NCI-H1436 (cell line): Measurements from ENCODE around the gene PRKCA.

Experiments
- DNase-seq: peaks from one replicate; lab custom pipeline; 2025; lab: John Stamatoyannopoulos, UW

The PRKCA gene

DNA sequence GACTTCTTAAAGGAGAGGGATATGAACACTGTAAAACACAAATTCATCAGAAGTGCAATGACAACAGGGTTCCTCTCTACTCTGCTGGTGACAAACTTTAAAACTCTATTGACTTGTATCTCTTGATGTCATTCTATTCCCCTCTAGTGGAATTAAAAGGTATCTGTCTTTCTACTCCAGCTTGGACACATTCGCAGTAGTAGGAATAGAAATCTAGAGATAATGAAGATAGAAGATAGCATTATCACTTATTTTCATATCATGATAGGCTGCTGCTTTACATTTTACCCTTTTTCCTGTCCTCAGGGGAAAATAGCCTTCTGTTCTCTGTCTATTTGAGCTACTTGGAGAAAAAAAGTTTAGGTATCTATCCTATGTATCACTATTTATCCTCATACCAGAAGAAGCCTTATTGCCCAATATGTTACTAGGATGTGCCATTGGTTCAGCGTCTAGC, 322.9 kb downstream of the PRKCA start:
- DNase-seq: peak; percentile 34

DNA sequence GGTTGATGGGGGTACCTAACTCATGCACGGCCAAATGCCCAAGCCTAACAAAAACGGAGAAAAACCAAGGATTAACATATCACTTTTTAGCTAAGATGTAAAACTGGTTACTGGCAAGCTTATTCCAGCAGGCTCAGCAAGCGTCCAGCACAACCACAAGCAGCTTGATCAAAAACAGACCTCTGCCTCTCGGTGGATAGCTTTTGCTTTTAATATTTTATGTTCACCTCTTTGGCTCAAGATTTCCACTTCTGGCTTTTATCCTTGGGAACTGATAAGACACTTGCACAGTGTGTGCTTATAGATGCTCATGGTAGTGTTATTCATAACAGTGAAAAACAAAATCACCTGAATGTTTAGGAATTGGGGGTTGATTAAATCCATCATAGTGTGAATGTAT, 325.6 kb downstream of the PRKCA start:
- DNase-seq: no peak

DNA sequence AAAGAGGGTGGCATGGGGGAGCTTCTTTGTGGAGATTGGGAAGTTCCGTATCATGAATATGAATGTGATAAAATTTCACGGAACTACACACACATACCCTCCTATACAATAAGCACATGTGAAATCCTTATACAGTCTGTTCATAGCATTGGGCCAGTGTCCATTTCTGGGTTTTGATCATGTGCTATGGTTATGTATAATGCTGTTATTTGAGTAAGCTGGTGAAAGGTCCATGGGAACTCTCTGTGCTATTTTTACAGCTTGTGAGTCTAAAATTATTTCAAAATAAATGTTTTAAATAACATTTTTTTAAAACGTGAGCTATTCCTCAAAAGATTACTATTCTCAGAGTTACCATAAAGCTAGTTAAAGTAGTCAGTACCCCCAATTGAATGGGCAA, 327.3 kb downstream of the PRKCA start:
- DNase-seq: no peak

DNA sequence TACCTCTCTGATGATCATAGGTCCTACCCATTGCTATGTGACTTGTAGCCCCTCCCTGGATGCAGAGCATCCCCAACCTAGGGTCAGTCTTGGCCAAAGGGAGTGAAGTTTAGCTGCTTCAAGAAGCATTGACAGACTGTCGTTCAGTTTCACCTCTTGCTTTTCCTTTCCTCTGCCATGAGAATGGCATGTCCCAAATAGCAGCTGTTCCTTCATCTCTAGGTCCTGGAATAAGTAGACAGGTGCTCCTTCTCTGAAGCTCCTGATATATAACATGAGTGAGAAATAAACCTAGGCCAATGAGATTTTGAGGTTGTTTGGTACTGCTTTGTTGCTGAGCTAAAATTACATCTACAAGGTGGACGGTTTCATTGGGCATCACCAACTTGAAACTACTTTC, 328.0 kb downstream of the PRKCA start:
- no peak for DNase-seq

DNA sequence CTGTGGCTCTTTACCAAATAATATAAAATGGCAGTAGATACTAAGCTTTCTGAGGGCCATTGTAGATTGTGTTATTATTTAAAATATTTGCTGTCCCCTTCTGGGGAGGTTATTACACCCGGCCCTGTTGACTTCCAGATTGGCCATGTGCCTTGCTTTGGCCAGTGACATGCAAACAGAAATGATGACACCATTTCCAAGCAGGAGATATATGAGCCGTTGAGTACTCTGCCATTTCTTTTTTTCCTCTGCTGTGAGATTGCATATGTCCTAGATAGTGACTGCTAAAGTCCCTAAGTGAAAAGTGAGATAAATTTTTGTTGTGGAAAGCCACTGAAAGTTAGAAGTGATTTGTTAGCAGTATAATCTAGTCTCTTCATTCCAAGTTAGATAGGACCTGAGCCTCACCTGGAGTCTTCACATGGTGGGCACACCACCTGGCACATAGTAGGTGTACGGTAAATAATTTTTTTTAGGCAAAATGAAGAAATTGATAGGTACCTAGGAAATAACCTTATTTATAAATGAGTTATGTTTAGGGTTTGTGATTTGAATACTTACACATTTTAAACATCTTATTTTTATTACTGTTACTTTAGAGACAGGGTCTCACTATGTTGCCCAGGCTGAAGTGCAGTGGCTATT, 328.5 kb downstream of the PRKCA start:
- no peak for DNase-seq

DNA sequence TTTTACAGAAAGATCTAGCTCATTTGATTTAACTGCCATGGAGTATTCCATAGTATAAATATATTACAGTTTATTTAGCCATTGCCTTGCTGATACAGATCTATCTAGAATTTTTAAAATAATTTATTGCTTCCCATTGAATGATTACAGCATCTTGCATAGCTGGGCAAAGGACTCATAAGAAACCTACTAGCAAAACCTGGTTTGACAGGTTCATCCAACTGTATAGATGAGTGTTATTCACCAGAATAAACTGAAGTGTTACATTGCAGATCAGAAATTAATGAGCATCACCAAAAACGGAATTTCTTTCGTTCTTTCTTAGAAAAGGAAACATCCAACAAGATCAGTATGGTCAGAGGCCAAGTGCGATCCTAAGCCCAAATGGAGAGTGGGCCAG, 330.3 kb downstream of the PRKCA start:
- no peak for DNase-seq

DNA sequence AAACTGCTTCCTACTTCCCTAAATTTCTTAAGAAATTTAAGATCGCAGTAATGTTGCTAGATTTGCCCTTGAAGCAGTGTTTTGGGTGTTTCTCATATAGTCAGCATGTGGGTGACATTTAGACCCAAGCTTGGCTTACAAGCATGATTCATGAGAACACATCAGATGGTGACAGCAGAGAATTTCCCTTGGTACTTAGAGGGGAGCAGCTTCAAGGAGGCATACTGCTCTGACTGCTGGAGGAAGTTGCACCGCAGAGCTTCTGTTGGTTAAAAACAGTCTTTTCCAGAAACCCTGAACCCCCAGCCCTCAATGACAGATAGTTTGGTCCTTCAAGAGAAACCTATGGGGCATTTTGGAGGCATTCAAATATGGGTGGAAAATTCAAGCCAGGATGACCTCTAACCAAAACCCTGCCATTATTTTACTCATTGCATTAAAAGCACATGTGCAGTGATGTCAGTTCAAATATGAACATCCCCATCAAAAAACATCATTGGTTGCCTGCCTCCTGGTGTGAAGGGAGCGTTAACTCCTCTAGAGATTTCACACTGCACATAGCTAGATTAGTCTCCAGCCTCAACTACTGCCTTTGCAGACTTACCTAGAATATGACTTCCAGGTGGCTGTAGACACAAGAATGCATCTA, 331.0 kb downstream of the PRKCA start:
- no peak for DNase-seq

DNA sequence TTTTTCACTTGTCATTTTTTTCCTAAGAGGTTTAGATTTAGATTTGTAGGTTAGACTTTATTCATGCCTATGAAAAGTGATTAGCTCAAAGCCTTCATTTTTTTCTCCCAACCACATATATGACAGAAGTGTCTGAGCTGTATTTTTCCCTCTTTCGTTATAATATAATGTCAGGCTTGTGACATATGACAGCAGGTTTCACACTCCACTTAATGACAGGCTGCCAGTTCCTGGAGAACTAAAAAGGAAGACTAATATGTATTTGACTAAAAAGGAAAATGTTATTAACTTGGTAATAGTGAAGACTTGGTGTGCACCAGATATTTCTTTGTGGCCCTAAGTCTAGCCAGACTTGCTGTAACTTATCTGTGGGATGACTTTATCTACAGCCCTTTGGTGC, 331.8 kb downstream of the PRKCA start:
- no peak for DNase-seq

DNA sequence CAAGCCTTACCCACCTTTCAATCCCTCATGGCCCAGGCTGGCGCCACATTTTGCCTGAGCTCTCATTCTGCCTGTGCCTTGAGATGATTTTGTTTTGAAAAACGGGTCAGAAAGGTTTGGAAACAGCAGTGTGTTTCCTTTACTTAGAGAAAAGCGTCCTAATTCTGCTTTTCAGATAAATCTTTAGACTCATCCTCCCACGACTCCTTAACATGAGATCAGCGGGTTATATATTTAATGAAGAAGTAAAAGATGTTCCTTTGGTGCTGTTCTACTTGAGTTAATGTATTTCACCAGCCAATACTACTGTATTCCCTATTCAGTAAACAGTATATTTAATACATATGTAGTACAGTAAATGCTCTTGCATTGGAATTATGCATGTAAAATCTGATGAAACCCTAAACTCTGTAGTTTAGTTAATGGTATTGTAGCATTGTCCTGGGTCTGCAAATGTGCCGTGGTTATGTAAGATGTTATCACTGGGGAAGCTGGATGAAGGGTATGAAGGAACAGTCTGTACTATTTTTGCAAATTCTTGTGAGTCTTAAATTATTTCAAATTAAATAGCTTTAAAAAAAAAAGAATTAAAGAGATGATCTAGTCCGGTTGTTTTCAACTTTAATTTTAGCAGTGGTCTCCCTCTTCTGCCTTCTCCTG, 333.1 kb downstream of the PRKCA start:
- no peak for DNase-seq

DNA sequence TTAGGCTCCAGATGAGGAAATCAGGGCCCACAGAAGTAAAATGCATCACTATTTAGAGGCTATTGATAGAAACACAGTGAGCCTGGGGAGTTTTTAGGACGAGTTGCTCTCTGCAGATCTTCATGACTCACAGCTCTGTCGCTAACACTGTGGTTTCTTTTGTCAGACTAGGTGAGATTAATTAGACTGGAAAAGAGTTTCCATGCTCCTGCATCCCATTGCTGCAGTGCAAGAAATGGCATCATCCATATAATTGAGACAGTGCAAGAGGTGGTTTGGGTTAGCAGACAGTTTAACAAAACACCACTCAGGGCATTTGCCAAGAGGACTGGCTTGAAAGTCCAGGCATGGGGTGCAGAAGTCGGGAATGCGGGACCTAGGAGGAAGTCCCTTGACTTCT, 333.7 kb downstream of the PRKCA start:
- DNase-seq: no peak

DNA sequence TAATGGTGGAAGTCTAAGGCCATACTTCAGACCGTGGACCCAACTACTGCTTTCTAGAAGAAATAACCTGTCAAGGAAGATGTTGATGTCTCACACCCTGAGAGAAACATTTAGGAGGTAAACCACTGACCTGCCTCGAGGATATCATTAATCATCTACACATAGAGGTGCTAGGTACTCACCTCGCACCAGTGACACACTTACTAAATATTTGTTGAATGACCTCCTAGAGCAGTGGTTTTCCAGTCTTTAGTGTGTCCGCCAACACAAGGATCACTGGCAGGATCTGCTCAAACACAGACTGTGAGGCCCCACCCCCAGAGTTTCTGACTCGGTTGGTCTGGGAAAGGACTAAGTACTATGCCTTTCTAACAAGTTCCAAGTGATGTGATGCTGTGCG, 335.1 kb downstream of the PRKCA start:
- DNase-seq: no peak

DNA sequence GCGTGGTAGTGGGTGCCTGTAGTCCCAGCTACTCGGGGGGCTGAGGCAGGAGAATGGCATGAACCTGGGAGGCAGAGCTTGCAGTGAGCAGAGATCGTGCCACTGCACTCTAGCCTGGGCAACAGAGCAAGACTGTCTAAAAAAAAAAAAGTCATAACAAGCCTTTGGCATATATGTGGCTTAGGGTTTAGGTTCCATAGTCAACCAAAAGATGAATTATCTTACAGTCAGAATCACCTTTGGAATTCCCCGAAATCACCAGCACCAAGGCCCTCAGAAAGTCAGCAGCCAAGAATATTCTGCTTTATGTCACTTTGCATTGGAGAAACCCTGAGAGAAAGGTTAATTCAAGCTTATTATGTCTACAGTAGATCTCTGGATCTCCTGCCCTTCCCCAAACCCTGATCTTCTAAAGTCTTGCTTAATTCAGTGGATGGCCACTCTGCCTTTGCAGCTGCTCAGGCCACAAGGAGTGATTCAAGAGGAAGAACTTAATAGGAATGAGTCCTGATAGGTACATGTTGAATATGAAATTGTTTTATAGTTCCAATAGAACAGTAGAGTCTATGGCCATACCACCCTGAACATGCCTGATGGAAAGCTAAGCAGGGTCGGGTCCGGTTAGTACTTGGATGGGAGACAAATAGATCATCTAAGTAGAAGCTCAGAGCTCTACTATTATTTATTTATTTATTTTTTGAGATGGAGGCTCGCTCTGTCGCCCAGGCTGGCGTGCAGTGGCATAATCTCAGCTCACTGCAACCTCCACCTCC, 336.5 kb downstream of the PRKCA start:
- DNase-seq: no peak

DNA sequence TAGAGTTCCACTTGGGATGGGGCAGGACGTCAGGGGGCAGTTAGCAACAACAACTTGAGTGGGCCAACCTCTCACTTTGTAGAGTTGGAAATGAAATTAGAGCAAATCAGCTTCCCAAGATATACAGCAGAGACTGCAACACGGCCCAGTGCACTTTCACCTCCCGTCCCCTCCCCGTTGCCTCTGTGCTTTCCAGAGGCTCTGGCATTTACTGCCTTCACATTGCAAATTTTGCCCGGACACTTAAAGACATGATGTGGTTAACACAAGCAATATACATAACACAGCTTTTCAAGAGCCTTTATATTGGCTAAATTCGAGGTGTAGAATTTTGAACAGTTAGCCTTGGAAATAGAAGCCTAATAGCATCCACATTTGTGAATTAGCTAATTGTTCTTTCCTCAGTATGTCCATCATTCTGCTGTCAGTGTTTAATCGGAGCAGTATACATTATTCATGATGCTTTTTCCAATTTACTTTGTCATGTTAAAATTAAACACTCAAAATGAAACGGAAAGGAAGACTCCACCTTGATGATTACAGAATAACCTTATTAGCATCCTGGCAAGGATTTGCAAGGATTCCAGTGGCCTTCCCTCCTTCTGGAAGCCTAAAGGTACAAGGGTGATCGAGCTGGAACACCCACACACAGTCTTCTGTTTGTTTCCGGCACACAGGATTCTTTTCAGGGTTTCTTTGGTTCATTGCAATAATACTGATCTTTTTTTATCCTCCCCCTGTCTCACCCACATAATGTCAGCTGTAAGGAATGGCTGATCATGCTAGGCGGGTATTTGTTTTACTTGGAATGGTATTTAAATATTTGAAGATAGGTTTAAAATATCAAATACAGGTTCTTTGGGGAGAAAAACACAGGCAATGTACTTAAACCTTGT, 341.6 kb downstream of the PRKCA start:
- DNase-seq: no peak

DNA sequence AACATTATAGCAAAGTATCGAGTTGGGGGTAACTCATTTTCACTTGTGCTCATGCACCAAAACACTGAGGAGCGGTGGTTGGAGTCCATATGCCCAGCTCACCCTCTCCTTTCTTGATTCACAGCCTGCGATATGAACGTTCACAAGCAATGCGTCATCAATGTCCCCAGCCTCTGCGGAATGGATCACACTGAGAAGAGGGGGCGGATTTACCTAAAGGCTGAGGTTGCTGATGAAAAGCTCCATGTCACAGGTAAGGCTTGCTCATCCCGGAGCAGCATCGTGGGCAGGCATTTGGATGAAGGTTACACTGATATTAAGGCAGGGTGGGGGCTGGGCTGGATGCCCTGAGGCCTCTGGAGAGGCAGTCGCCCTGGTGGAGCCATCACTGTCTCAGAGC, 342.8 kb downstream of the PRKCA start:
- no peak for DNase-seq

DNA sequence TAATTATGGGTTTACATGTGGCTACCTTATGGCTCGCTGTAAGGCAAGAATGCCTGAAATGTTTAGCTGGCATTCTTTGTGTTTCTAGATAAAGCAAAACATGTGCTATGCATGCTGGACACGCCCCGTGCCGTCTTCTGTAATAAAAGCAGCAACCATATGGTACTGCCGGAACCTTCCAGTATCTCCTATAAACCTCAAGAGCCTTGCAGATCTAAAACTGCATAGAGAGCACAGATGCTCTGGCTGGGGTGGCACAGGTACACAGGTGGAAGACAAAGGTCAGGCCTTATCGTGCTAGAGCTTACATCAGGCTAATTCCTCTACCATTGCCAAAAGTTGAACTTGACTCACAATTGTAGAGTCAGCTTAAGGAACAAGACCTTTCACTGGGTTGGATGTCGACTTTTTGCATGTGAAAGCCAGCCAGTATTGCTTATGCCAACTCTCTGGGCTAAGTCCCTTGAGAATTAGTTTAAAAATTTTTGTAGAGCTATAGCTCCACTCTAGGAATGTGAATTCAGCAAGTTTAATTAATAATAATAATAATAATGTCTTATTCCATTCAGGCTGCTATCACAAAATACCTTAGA, 345.1 kb downstream of the PRKCA start:
- DNase-seq: no peak

DNA sequence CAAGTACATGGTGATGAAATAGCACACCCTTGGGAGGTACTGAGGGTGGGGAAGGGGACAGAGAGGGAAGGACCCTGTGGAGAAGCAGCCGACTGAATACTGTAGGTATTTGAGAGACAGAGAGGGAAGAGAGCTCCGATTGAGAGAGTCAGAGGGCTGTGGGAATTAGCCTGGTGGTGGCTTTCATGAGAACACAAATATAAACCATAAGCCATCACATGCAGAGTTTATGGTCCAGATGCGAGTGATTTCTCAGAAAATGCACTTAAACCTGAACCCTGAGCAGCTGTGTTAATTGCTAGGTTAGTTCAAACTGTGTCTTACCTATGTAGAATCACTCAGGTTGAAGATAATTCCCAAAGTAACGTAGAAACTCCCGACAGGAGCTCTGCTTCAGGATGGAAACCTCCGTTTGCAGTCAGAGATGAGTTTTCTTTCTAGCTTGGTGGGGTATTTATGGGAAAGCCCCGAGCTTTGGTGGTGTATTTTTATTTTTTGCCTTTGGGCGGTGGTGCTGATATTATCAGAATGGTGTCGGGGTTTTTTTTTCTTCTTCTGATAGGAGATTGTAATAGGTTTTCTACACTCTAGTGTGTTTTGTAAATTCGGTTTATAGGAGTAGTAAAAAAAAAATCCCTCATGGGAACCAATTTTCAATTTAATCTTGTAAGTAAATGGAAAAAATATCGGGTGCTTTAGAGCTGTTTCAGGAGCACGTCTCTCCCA, 347.6 kb downstream of the PRKCA start:
- no peak for DNase-seq

DNA sequence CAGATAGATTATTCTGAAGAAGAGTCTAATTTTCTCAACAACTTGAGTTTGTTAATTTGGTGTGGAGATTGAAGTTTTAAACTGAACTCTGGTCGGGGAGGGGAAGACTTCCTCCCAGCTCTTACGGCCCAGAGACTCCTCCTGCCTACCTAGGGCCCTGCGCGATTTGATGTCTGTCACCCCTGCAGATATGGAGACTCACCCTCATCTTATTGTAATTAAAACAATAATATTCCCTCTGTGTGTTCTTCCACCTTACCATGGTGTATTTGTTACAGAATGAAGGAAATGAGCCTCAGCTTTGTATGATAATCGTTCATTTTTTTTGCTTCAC, 348.1 kb downstream of the PRKCA start:
- DNase-seq: no peak

DNA sequence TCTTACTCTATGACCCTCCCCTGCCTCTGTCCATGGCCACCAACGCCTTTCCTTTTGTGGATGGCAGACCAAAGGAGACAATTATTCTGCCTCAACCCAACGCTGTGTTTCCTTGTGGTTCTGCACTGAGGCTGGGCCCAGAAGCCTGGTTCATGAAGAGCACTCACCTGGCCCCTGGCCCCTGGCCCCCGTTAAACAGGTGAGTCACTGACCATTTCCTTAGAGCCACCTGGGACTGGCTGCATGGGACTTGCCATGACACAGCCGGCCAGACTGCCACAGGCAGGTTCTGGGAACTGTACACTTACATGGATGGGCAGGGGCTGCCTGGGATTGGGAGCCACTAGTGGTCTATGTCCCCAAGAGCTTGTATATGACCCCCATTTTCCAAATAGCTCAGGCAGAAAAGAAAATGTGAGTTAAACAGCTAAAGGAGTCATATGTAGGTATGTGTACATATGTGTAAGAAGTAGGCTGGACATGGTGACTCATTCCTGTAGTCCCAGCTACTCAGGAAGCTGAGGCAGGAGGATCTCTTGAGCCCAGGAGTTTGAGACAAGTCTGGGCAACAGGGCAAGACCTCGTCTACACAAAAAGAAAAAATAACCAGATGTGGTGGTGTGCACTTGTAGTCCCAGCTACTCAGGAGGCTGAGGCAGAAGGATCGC, 350.6 kb downstream of the PRKCA start:
- no peak for DNase-seq

DNA sequence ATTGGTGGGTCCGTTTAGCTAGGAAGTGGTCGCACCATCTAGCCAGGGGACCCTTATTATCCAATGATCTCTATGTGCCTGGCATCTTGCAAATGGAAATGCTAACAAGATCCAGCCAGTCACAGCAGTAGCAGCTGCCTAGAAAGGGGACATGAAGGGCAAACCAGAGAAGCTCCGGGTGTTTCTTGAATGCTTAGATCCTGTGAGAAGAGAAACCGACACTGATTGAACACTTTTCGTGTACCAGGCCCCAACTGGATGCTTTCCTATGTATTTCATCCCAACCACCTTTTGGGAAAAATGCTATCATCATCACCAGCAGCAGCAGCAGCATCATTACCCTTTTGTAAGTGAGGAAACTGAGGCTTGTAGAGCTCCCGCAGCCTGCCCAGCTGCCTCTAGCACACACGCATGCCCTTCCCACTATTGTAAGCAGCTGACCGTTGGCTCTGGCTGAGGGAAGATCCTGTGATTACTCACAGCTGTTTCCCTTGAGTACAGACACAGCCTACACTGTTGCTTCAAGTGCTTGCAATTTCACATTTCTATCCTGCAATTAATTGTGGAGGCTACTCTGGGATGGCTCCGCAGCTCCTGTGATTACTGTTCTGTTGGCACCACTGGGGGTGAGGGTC, 351.8 kb downstream of the PRKCA start:
- DNase-seq: no peak

DNA sequence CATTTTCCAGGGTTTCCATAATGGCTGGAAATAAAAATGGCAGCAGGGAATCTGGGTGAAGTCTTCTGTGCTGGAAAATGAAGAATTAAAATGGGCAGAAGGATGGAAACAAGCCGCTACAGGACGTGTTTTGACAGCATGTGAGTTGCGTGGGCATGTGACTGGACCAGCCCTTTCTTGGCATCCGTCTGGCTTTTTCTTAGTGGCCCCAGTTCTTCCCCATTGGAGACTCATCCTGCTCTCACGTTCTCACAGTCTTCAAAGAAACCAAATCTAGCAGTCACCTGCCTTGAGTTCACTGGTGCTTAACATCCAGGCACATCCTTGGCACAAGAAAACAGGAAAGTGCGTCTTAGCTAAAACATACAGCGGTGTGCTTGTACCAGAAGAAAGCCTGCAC, 352.4 kb downstream of the PRKCA start:
- no peak for DNase-seq
